NAMALWA (cell line): ENCODE results near the gene PHF21A.
"Not testable (repeated sequence)": the region's sequence is repeated elsewhere in the genome, so short reads cannot be mapped to it uniquely, and the experiment has no call there.

Experiments
- DNase-seq: peaks from one replicate; pipeline ENCODE4 v3.0.0-alpha.2; 2015; ENCODE audit warnings: low spot score

The PHF21A gene

GRCh38 chr11:46036009-46036408 is 85.2 kb downstream of the PHF21A start:
- DNase-seq = no peak

DNA sequence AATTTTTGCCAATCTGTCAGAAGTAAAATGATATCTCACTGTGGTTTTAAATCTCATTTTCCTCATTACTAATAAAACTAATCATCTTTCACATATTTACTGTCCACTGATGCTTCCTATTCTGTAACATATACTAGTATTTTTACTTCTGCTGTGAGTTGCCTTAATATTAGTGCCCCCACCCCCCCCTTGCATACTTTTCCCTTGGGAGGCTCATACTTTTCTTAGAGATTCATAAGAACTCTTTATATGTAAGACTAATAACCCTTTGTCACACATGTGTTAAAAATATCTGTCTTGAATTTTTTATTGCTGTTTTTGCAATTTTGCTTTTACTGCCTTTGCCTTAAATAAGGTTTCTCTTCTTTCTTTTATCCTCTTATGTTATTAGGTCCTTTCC is 87.2 kb downstream of the PHF21A start:
- no peak for DNase-seq

DNA sequence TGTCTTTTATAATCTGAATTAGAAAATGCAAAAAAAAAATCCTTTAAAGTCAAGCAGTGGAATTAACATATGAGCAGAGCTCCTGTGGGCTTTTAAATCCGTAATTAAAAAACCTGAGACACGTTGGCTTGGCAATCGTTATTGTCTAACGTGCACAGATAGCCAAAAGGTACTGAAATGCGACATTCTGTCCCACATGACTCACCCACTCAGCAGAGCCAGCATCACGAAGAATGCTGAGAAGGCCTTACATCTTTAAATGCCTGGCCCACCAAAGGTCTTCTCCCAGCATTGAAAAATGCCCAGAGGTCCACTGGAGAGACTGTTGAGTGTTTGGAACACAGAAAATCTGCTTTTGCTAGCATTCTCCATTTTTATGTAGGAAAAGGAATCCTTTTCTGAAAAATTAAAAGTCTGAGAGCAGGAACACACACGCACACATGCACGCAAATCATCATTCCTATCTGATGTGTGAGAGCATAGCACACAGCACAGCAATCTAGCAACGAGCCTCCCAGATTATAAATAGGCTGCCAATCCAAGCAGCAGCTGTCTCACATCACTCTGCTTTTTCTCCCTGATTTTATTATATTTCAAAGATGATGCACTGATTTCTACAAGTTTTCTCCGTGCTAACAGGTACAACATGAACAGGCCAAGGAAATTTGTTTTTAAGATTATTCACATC is 94.5 kb downstream of the PHF21A start:
- no peak for DNase-seq

- DNase-seq = no peak
Observed at GRCh38 chr11:46020084-46020599, 101.1 kb downstream of the PHF21A start.

DNA sequence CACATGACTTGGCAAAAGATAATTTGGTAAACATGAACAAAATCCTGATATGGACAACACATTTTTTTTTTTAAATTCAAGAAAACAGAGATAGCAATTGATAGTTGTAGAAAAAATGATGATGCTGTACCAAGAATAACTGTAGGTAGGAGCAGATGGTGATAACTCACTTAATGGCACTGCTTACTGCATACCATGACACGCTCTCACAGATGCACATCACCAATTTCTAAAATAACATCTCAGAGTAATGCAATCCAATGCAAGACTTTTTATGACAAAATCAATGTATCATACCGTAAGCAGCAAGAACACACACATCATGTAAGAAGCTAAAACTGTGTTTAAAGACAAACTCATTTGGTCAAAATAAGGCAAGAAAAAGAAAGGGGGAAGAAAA is 102.6 kb downstream of the PHF21A start:
- no peak for DNase-seq

DNA sequence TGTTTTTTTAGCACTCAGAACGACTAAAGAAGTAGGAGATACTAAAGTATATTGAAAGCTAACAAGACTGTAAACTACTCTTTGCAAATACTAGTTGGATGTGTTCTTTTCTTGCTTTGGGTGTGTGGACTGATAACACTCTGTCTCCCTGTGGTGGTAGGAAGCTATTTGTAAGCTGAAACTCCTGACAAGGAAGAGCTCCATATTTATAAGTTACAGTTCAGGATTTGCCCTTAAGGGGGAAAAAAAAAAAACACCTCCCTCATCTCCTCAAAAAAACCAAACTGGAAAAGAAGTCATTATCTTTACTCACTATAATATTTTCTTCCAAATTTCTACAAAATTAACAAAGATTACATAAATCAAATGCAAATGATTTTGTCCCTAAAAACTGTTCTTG is 103.9 kb downstream of the PHF21A start:
- DNase-seq = no peak

- no peak for DNase-seq
Observed at GRCh38 chr11:46015941-46016340, 105.3 kb downstream of the PHF21A start.

DNA sequence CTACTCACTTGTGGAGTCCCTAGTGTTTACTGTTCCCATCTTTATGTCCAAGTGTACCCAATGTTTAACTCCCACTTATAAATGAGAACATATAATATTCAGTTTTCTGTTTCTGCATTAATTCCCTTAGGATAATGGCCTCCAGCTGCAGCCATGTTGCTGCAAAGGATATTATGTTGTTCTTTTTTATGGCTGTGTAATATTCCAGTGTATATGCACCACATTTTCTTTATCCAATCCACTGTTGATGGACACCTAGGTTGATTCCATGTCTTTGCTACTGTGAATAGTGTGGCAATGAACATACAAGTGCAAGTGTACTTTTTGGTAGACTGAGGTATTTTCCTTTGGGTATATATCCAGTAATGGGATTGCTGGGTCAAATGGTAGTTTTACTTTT is 107.1 kb downstream of the PHF21A start:
- DNase-seq = not testable (repeated sequence)

DNA sequence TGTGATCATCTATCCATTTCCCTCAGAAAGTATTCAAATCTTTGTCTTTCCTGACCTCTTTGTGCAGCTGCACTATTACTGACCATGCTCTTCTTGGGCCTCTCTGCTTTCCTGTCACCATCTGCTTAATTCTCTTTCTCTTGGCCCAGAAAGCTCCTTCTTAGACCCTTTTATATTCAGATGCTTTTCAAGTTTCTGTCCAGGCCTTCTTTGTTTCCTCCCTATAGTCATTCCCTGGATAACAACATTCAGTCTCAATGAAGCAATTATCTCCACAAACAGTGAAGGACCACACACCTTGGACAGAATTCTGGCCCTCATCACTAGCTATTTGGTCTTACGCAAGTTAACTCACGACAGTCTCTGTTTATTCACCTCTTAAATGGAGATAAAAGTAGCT is 109.1 kb downstream of the PHF21A start:
- no peak for DNase-seq

DNA sequence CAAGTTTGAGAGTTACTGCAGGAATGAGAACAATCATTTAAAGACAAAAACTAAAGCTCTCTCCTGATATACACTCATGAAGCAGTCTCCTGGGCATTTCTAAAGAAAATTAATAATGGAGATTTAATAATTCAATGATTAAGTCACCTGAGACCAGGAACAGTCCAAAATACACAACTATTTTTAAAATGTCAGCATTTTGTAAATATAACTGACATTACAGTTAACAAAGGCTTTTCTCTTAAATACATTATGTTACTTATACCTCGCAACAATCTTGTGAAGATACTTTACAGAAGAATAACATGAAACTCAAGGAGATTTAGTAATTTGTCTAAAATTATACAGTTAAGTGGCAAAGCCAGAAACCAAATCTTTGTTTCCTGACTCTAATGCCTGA is 111.2 kb downstream of the PHF21A start:
- DNase-seq = no peak

DNA sequence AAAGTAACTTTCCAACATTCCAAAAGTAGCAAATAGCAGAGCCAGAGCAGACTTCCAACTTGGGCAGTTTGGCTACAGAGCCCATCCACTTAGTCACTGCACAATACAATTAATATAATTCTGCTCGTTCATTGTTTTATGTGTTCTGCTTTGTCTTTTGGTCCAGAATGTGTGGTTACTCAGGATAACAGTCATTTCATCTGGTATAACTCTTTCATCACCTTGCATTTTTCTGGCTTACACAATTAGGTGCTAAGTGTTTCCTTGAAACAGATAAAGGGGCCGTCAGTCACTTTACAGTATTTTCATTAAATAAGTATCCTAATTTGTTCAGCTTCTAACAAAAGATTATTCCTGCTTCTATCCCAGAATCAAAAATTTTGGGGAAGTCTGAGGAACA is 111.6 kb downstream of the PHF21A start:
- no peak for DNase-seq

- peak; percentile 87 for DNase-seq
Observed at GRCh38 chr11:46006418-46007070, 114.7 kb downstream of the PHF21A start.

DNA sequence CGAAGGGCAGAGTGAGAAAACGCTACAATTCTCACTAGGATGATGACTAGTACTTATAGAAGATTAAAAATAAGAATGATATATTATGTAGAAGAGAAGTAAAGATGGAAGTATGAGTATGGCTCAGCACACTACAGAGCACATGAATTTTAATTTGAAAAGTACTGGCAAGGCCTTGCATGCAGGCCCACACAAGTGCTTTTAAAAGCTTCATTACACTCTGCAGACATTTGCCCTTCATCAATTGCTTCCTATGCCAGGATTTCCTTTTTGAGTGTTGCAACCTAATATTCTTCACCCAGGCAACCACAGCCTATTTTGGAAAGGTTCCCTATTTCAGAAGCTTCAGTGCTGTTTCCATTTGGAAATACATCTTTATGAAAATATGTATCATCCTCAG is 117.7 kb downstream of the PHF21A start:
- no peak for DNase-seq

DNA sequence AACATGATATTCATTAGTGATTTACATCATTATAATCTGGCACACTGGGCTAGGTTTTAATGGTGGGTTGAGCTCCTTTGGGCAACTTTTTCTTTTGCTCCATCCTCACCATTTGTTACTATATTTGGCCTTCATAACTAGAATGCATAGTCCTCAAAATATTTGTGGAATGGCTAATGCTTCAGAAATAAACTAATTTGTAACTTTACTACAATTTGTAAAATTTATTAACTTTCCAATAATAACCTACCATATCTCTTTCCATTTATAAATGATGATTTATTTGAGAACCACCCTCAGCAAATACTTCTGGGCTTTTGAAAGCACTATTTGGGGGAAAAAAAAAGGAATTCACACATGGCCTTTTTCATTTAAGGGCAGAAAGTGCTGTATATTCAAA is 119.1 kb downstream of the PHF21A start:
- no peak for DNase-seq

GRCh38 chr11:46001448-46001914 is 119.8 kb downstream of the PHF21A start:
- no peak for DNase-seq

DNA sequence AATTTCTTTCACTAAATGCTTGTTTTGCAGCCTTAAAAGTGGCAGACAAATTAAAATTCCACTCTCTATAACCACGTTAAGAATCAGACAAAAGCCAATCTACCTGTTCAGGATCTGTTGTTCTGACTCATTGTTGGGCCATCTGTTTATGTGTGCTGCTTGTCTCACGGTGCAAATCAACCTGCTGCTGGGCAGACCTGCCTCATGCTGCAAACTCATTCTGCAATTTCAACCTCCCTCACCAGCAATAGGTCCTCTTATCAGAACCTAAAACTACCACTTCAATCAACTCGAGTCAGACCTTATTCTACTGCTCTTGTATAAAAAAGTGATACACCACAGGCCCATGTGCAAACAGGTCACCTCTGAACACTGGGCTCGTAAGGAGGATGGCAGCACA is 123.7 kb downstream of the PHF21A start:
- DNase-seq = no peak

DNA sequence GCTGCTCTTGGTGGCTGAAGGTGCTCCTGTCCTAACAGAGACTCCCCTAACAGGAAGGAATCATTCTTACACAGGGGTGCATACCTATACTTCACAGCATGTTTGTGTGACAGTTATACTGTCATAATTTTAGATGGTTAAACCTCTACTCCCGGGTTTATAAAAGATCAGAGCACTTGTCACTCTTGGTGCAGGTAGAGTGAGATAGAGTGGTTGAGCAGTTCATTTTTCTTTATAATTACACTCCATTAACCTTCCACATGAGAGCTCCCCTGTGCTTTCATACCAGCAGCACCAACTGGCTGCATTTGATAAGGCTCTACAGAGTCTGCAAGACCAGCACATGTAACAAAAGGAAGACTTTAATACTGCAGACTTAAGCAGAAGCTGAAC is 125.9 kb downstream of the PHF21A start:
- DNase-seq = no peak

DNA sequence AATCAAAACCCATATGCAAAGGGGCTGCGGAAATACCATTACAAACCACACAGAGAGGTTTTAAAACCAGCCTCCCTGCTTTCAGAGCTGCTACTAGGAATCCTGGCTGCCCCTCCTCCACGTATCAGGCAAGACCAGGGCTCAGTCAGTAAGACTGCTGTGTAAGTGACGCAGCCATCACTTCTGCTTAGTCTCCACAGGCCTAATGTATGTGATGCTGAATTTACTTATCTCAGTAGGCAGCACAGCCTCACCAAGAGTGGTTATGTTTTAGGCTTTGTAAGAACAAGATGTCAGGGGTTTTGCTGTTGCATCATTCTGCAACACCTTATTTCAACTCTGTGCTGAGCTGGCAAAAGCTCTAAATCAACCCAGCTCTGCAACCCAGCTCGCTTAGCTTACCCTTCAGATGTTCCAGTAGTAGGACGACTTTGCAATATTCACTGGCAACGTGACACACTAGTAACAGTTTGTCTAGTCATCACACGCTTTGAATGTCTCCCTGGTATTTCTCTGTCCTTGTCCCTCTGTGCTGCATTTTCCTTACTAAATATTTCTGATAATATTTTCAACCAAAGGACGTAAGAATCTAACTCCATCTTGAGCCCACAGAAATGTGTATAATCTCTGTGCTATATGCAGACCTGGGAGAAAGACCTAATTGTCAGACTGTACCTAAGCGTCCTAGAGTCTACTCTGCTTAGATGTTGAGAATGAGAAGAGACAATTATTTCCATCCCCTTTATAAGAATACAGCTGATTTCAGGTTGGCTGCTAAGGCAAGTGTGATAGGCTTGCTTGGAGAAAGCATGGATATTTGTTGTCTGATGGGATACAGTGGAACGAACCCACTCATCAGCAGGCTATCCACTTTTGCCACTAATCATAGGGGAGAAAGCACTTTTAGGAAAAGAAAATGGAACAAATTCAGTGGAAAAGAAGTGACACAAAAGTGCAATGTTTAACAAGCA is 126.6 kb downstream of the PHF21A start:
- no peak for DNase-seq

DNA sequence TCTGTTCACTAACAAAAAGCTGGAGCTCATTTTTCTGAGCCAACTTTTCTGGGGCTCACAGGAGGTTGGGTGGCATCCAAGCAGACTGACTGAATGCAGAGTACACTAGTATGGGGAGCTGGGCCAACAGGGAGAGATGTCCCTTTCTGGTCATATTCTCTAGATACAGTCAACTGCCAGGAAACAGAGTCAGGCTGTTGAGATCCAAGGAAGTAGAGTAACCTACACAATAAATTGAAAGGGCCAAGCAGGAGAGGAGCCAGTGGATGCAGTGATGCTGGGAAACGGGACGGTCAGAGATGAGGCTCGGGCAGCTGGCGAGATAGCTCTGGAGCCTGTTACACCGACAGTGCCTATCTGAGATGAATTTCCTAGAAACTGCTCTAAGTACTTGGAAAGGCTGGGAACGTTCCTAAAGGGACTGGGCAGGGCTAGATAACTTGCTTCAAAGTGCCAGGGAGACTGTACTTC is 127.7 kb downstream of the PHF21A start:
- DNase-seq = no peak

DNA sequence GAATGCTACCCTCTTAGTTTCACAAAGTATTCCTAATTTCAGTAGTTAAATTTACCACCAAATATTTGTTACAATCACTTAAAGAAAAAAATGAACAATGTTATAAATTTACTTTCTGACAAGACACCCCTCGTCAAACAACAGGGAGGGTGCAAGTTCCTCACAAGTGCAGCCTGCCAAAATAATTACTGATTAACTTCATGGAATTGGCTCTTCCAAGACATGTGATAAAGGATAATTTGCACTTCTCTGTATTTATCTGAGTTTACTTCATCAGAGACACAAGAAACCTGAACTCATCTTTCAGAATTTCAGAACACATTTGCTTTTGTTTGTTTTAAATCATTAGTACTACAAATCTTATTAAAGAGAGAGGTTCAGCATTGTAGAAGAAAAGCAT is 132.3 kb downstream of the PHF21A start:
- DNase-seq = no peak

GRCh38 chr11:45985212-45985611 is 136.0 kb downstream of the PHF21A start:
- no peak for DNase-seq

DNA sequence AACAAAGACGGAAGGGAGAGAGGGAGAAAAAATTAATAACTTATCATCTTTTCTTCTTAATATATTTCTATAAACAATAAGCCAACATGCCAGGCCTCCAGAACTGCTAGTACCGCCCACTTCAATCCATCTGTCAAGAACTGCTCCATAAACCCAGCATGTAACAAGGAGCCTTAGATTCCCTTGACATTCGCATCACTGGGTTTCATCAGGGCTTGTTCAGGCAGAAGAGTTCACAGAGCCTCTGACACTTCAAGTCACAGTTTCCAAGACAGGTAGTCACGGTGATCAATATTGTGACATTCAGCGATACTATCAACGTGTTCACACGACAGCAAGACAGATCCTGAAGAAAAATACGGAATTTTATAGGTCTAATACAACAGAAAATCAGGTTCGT is 137.1 kb downstream of the PHF21A start:
- DNase-seq = no peak
